HCEC 1CT (cell line): ENCODE results near the gene CDC42BPB.

ENCODE experiments used
- DNase-seq: peaks from one replicate; pipeline ENCODE4 v3.0.0-alpha.2; 2017

The CDC42BPB gene

DNA sequence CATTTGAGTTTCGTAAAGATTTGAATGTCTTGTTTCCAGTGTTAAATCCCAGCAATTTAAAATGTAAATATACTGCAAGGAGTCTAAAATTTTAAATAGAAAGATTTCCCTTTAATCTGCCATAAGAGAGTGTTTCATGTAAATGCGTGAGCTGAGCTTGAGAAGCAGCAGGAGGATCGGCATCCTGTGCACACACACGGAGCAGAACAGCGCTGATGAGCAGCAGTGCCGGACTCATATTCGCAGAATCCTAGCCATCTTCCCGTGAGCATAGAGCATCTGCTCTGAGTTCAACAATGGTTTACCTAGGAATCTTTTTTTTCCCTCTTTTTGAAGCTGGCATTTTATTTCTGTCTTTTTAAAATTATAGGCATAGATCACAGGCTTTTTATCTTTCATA, 164.7 kb downstream of the CDC42BPB start:
- no peak for DNase-seq

DNA sequence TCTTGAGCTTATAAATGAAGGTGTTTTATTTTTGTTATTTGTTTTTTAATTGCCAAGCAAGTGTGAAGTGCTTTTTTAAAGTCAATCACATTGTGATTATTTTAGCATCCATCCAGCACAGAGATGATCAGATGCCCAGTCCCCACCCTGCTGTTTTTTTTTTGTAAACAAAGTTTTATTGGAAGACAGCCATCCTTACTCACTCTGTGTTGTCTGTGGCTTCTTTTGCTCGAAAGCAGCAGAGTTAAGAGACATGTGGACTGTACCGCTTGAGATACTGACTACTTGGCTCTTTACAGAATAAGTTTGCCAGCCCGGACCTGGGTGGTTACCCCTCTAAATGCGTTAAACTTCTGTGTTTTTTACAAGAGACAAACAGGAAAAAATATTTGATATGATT, 165.8 kb downstream of the CDC42BPB start:
- peak; percentile 65 for DNase-seq

DNA sequence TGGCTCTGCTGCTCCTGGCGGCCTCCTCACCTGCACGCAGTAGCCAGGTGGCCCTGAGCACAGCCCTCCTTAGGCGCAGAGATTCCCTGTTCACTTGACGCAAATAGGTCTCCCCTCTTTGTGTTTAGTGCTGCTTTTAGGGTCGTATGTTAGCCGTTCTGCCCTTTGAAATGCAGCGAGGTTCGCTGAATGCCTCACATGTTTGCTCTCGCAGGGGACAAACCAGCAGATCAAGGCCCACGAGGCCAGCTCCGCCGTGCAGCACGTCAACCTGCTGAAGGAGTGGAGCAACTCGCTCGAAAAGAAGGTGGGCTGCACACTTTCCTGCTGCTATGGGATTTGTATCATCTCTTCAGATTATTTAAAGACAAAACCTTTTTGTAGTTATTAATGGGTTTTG, 166.2 kb downstream of the CDC42BPB start:
- DNase-seq, result no peak

GRCh38 chr14:102889615-102890014, 167.7 kb downstream of the CDC42BPB start:
- no peak for DNase-seq

DNA sequence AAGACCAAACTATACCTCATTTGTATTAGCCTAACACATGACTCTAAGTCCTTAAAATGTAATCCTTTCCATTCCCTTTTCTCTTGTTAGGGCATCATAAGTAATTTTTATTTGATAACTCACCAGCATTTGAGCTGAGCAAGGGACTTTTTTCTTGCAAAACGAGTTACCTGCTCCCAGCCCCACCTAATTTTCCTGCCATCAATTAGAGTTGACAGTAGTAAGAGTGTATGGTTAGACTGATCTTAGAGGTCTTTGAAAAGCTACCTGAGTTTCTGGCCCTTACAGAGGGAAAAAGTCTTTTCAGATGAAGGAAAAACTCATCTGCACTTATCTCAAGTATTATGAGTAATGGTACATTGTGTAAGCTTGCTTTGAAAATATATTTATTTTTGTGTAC, 168.6 kb downstream of the CDC42BPB start:
- DNase-seq, result no peak

- no peak for DNase-seq
Measured at GRCh38 chr14:102885737-102886447, 171.5 kb downstream of the CDC42BPB start.

DNA sequence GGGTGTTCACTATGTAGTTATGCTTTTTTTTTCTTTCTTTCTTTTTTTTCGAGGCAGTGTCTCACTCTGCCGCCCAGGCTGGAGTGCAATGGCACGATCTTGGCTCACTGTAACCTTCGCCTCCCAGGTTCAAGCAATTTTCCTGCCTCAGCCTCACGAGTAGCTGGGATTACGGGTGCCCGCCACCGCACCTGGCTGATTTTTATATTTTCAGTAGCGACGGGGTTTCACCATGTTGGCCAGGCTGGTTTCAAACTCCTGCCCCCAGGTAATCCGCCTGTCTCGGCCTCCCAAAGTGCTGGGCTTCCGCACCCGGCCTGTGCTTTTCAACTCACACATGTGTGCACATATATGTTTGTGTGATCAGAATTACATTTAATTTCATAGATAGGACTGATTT, 173.8 kb downstream of the CDC42BPB start:
- DNase-seq, result no peak

GRCh38 chr14:102883089-102883541, 174.2 kb downstream of the CDC42BPB start:
- no peak for DNase-seq
